GM19043 (cell line): ENCODE measurements around the gene C1QTNF9B.

ENCODE experiments used
- ATAC-seq: cut with Tn5 transposase; IDR thresholded peaks from one replicate; pipeline ENCODE4 v1.9.1; 2021; ENCODE audit warnings: low read depth; ENCODE audit not compliant: unreplicated experiment

C1QTNF9B gene

GRCh38 chr13:23861310-23861709 is 36.0 kb downstream of the C1QTNF9B start:
- ATAC-seq = no peak

- no peak for ATAC-seq
Measured at GRCh38 chr13:23859904-23860303, 37.4 kb downstream of the C1QTNF9B start.

GRCh38 chr13:23859455-23859854 is 37.8 kb downstream of the C1QTNF9B start:
- no peak for ATAC-seq

GRCh38 chr13:23858546-23858945 is 38.8 kb downstream of the C1QTNF9B start:
- no peak for ATAC-seq

GRCh38 chr13:23856008-23856750 is 41.1 kb downstream of the C1QTNF9B start:
- no peak for ATAC-seq

- ATAC-seq = no peak
Measured at GRCh38 chr13:23855360-23855759, 41.9 kb downstream of the C1QTNF9B start.

- no peak for ATAC-seq
Measured at GRCh38 chr13:23852351-23852750, 45.0 kb downstream of the C1QTNF9B start.

- ATAC-seq = no peak
Measured at GRCh38 chr13:23851106-23851505, 46.2 kb downstream of the C1QTNF9B start.

GRCh38 chr13:23850134-23850533 is 47.2 kb downstream of the C1QTNF9B start:
- ATAC-seq = no peak

- ATAC-seq = no peak
Measured at GRCh38 chr13:23849670-23850069, 47.6 kb downstream of the C1QTNF9B start.

- no peak for ATAC-seq
Measured at GRCh38 chr13:23848646-23849141, 48.6 kb downstream of the C1QTNF9B start.

- ATAC-seq = no peak
Measured at GRCh38 chr13:23848019-23848418, 49.3 kb downstream of the C1QTNF9B start.

- ATAC-seq = no peak
Measured at GRCh38 chr13:23847497-23847896, 49.8 kb downstream of the C1QTNF9B start.

- no peak for ATAC-seq
Measured at GRCh38 chr13:23845105-23845725, 52.1 kb downstream of the C1QTNF9B start.

GRCh38 chr13:23844132-23844531 is 53.2 kb downstream of the C1QTNF9B start:
- ATAC-seq = no peak

- ATAC-seq = no peak
Measured at GRCh38 chr13:23843436-23843835, 53.9 kb downstream of the C1QTNF9B start.

- no peak for ATAC-seq
Measured at GRCh38 chr13:23842406-23842805, 54.9 kb downstream of the C1QTNF9B start.
